Activated CD8-positive, alpha-beta T cell treated with anti-CD3 and anti-CD28 coated beads for 36 hours (primary cell): ENCODE data around the gene NYNRIN. TPM values are rescaled to one million over a fixed set of nuclear protein-coding genes. Genes with fewer than 3 reads are reported as not detected.

Source experiments
- ATAC-seq: fragments of 200-7000 bp; cut with Tn5 transposase; one replicate; pipeline ENCODE4 v1.10.0; 2021; ENCODE audit warnings: mild to moderate bottlenecking, moderate library complexity
- CTCF ChIA-PET: fragments of 350-600 bp; sonication (Branson Sonifier 250); formaldehyde crosslinking; loops from one replicate; lab custom pipeline; 2021; ENCODE audit warnings: antibody characterized with exemption; lab: Charles Lee
- POLR2A ChIA-PET: fragments of 350-600 bp; sonication (Branson Sonifier 250); formaldehyde crosslinking; loops from one replicate; lab custom pipeline; 2021; ENCODE audit warnings: antibody characterized with exemption; lab: Charles Lee
- DNase-seq: peaks from one replicate; pipeline ENCODE4 v3.0.0-alpha.2; 2020
- H3K27ac Mint-ChIP-seq: one replicate; pipeline ENCODE4 v1.8.0; 2021; ENCODE audit warnings: mild to moderate bottlenecking, mixed read lengths
- H3K27me3 Mint-ChIP-seq: one replicate; pipeline ENCODE4 v1.8.0; 2021; ENCODE audit warnings: mixed read lengths
- H3K36me3 Mint-ChIP-seq: one replicate; pipeline ENCODE4 v1.8.0; 2021; ENCODE audit warnings: low read depth, mixed read lengths
- H3K4me1 Mint-ChIP-seq: one replicate; pipeline ENCODE4 v1.8.0; 2021; ENCODE audit warnings: low read depth, mixed read lengths
- H3K4me3 Mint-ChIP-seq: one replicate; pipeline ENCODE4 v1.8.0; 2021; ENCODE audit warnings: mild to moderate bottlenecking, moderate library complexity, mixed read lengths
- H3K9me3 Mint-ChIP-seq: one replicate; pipeline ENCODE4 v1.8.0; 2021; ENCODE audit warnings: mixed read lengths
- intact Hi-C: fragments of 100-400 bp; cut with micrococcal nuclease; formaldehyde crosslinking; loops from one replicate; pipeline ENCODE4 v1.10.0; 2022
- total RNA-seq, 2 experiments: library from RNA; stranded (reverse); gene quantifications; one replicate each; pipeline ENCODE4 v1.2.3, GENCODE V29; 2021
- TF ChIP-seq, protein P1 (sequence below): fragments of 200-600 bp; IDR thresholded peaks from one replicate; pipeline ENCODE4 v1.8.0; 2022; ENCODE audit warnings: antibody characterized with exemption, mild to moderate bottlenecking

Gene NYNRIN
- total RNA-seq, 2 experiments from 2014 or later: 0.05 to 0.27 TPM

DNA sequence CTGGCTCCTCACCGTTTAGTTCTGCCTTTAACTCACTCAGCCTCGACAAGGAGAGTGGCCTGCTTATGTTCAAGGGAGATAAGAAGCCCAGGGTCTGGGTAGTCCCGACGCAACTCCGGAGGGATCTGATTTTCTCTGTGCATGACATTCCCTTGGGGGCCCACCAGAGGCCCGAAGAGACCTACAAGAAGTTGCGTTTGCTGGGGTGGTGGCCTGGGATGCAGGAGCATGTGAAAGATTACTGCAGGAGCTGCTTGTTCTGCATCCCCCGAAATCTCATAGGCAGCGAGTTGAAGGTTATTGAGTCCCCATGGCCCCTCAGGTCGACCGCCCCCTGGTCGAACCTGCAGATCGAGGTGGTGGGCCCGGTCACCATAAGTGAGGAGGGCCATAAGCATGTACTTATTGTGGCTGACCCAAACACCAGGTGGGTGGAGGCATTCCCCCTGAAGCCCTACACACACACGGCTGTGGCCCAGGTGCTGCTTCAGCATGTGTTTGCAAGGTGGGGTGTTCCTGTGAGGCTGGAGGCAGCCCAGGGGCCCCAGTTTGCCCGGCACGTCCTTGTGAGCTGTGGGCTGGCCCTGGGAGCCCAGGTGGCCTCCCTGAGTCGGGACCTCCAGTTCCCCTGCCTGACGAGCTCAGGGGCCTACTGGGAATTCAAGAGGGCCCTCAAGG is 17.6 kb downstream of the NYNRIN start:
- no peak for DNase-seq
- Mint-ChIP-seq H3K9me3 (no peaks in the 10 kb centered on the region), H3K27ac (no peak overlapping the region), H3K4me3 (no peak overlapping the region), H3K27me3 (peaks cover 2% of the 10 kb centered on the region), H3K4me1 (no peaks in the 10 kb centered on the region), H3K36me3 (no peaks in the 10 kb centered on the region)
- ChIA-PET POLR2A (interaction anchor here (0.8 kb wide), 1 partner anchor 15 kb away, joined by 3 read pairs; no protein-coding TSS in a partner anchor), CTCF (interaction anchor here (1.7 to 7.0 kb wide), 2 partner anchors 21 to 83 kb away, joined by 6 to 33 read pairs; no protein-coding TSS in a partner anchor)
- intact Hi-C loops: no loop called here
- TF ChIP-seq, protein P1, sequence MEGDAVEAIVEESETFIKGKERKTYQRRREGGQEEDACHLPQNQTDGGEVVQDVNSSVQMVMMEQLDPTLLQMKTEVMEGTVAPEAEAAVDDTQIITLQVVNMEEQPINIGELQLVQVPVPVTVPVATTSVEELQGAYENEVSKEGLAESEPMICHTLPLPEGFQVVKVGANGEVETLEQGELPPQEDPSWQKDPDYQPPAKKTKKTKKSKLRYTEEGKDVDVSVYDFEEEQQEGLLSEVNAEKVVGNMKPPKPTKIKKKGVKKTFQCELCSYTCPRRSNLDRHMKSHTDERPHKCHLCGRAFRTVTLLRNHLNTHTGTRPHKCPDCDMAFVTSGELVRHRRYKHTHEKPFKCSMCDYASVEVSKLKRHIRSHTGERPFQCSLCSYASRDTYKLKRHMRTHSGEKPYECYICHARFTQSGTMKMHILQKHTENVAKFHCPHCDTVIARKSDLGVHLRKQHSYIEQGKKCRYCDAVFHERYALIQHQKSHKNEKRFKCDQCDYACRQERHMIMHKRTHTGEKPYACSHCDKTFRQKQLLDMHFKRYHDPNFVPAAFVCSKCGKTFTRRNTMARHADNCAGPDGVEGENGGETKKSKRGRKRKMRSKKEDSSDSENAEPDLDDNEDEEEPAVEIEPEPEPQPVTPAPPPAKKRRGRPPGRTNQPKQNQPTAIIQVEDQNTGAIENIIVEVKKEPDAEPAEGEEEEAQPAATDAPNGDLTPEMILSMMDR: no peak
- no peak for ATAC-seq

DNA sequence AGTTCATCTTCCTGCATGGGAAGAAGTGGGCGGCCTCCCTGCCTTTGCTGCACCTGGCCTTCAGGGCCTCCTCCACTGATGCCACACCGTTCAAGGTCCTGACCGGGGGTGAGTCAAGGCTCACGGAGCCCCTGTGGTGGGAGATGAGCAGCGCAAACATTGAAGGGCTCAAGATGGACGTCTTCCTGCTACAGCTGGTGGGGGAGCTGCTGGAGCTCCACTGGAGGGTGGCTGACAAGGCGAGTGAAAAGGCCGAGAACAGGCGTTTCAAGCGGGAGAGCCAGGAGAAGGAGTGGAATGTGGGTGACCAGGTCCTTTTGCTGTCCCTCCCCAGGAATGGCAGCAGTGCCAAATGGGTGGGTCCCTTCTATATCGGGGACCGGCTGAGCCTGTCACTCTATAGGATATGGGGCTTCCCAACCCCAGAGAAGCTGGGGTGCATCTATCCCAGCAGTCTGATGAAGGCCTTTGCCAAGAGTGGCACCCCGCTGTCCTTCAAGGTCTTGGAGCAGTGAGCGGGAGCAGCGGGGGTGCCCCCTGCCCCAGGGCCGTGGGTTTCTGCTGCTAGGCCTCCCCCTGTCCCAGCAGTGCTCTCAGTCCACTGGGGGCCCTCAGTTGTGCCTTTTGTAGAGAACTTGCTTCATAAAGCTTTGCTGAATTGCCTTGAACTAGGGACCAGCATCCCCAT is 18.3 kb downstream of the NYNRIN start:
- CTCF ChIA-PET: interaction anchor here (1.3 to 7.0 kb wide), 3 partner anchors 10 to 83 kb away, joined by 3 to 33 read pairs (median 6); no protein-coding TSS in a partner anchor
- no peak for DNase-seq

DNA sequence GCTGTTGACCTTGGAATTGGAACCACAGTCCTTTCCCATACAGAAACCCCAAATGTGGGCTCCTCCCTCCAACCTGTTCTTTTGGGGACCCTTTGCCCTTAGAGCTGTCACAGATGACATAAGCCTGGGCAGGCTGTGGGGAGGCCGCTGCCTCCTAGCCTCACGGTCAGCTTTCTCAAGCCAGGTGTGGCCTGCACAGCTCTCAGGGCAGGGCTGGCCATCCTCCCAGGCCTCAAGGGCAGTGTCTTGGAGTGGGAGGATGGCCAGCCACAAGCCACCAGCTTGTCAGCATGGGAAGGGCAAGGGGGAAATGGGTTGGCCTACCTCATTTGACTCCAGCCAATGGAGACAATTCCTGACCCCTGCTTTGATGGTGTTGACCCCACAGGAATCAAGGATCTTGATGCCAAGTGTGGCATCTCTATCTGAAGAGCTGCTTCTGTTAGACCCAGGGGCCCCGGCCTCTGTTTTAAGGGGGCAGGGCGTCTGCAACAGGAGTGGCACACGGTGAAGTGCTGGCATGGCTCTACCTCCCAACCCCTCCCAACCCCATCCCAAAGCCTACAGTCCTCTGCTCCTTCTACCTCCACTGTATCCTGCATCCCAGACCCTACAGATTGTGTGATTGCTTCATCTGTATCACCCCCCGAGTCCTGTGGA is 19.2 kb downstream of the NYNRIN start:
- ChIA-PET CTCF (interaction anchor here (1.0 to 6.7 kb wide), 5 partner anchors 9 to 81 kb away, joined by 3 to 43 read pairs (median 6); partner anchors contain the start of genes CBLN3 and KHNYN), POLR2A (interaction anchor here (0.6 to 2.6 kb wide), 2 partner anchors 13 to 569 kb away, joined by 3 to 13 read pairs; partner anchors contain the start of gene KHNYN)
- intact Hi-C loops: no loop called here

More for the DNA sequence above, 18.3 kb downstream of the NYNRIN start:
- Mint-ChIP-seq H3K4me3 (no peak overlapping the region), H3K4me1 (no peaks in the 10 kb centered on the region), H3K9me3 (no peaks in the 10 kb centered on the region), H3K36me3 (no peaks in the 10 kb centered on the region), H3K27ac (no peak overlapping the region), H3K27me3 (peaks cover 2% of the 10 kb centered on the region)
- POLR2A ChIA-PET: interaction anchor here (0.6 to 0.8 kb wide), 2 partner anchors 14 to 568 kb away, joined by 3 read pairs; no protein-coding TSS in a partner anchor
- intact Hi-C loops: no loop called here
- no peak for ATAC-seq
- TF ChIP-seq, protein P1: no peak

DNA sequence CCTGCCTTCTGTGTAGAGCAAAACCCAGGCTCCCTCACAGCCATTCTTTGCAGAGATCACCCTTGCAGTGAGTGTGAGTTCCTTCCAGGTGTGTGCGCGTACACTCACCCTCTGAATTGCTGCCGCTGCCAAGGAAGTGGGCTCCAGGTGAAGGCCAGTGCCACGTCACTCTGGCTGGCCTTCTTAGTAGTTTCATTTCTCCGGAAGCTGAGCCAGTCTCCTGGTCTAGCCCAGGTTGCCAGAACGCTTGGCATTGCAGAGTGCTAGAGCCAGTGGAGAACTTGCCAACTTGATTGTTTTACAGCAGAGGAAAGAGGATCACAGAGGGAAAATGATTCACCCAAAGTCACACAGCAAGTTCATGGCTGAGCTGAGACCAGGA is 19.7 kb downstream of the NYNRIN start:
- Mint-ChIP-seq H3K4me3 (no peak overlapping the region), H3K27ac (no peak overlapping the region), H3K9me3 (no peaks in the 10 kb centered on the region), H3K27me3 (peaks cover 2% of the 10 kb centered on the region), H3K36me3 (no peaks in the 10 kb centered on the region), H3K4me1 (no peaks in the 10 kb centered on the region)
- TF ChIP-seq, protein P1: no peak
- intact Hi-C loops: no loop called here
- no peak for DNase-seq
- ATAC-seq: no peak
- ChIA-PET CTCF (interaction anchor here (1.0 to 6.7 kb wide), 6 partner anchors 9 to 110 kb away, joined by 3 to 43 read pairs (median 4); partner anchors contain the start of genes CBLN3, CIDEB and KHNYN), POLR2A (interaction anchor here (2.6 kb wide), 1 partner anchor 12 kb away, joined by 13 read pairs; the partner anchor contains the start of gene KHNYN)

More for the DNA sequence above, 19.2 kb downstream of the NYNRIN start:
- Mint-ChIP-seq H3K36me3 (no peaks in the 10 kb centered on the region), H3K4me3 (no peak overlapping the region), H3K27ac (no peak overlapping the region), H3K9me3 (no peaks in the 10 kb centered on the region), H3K27me3 (peaks cover 2% of the 10 kb centered on the region), H3K4me1 (no peaks in the 10 kb centered on the region)
- DNase-seq (no peak), ATAC-seq (no peak)
- TF ChIP-seq, protein P1: no peak
